Ovary (tissue), 9 donors: ENCODE results near the gene SOD3. TPM values are rescaled to one million over a fixed set of nuclear protein-coding genes. Genes with fewer than 3 reads are reported as not detected.

Experiments
- DNase-seq, 5 donors: peaks; one replicate each; pipeline ENCODE4 v3.0.0-alpha.2; 2019 to 2020
- H3K27ac ChIP-seq, 2 donors: fragments of 200-600 bp; one replicate each; pipeline versions ENCODE4 v1.5.1 to v1.8.0; 2019 to 2022
- H3K27me3 ChIP-seq: fragments of 200-600 bp; one replicate; pipeline ENCODE4 v1.8.0; 2022
- H3K36me3 ChIP-seq: fragments of 200-600 bp; sonication (generic); one replicate; pipeline ENCODE4 v1.5.1; 2019
- H3K4me1 ChIP-seq: one replicate; pipeline ENCODE4 v1.8.1; 2013; ENCODE audit warnings: mild to moderate bottlenecking, moderate library complexity; ENCODE audit not compliant: insufficient read depth
- H3K4me3 ChIP-seq: fragments of 200-600 bp; sonication (generic); one replicate; pipeline ENCODE4 v1.5.1; 2017
- H3K9me3 ChIP-seq, 2 donors: fragments of 200-600 bp in 1 of 2; sonication (generic) in 1 of 2; one replicate each; pipeline versions ENCODE4 v1.5.1 to v1.8.1; 2013 to 2019; ENCODE audit warnings: mild to moderate bottlenecking in 1 of 2, moderate library complexity in 1 of 2
- CTCF ChIP-seq, 3 donors: fragments of 450-650 bp in 2 of 3; fragments of 200-600 bp in 1 of 3; IDR thresholded peaks; one replicate each; pipeline versions ENCODE4 v1.5.1 to v1.8.0; 2016 to 2022; ENCODE audit warnings: antibody characterized with exemption in 3 of 3, mild to moderate bottlenecking in 1 of 3
- EP300 ChIP-seq: sonication (generic); formaldehyde crosslinking; IDR thresholded peaks from one replicate; pipeline ENCODE4 v1.6.1; 2017; ENCODE audit warnings: antibody characterized with exemption
- POLR2A ChIP-seq: fragments of 450-650 bp; IDR thresholded peaks from one replicate; pipeline ENCODE4 v1.6.1; 2017; ENCODE audit warnings: antibody characterized with exemption, mild to moderate bottlenecking, moderate library complexity
- WGBS, 3 donors: extraction: QIAGEN DNeasy Blood & Tissue Kit in 1 of 3; methylation state at CpG; one replicate each; pipeline versions ENCODE4 v1.1.5 to v1.1.7; 2013 to 2017; 5-methylcytosine and 5-hydroxymethylcytosine counted together
- intact Hi-C, 4 donors: fragments of 100-400 bp; cut with DNase I; formaldehyde crosslinking; loops; one replicate each; pipeline versions ENCODE4 v1.11.0 to v1.15.1; 2022 to 2023
- polyA plus RNA-seq, 2 donors: library from polyadenylated mRNA; stranded (reverse); fragments of 200-250 nt in 1 of 2; fragments of 350-450 nt in 1 of 2; fragmentation: Illumina TruSeq in 1 of 2; extraction: RNeasy Lipid Tissue Mini Kit (QIAGEN cat#74804) in 1 of 2; gene quantifications; one replicate each; pipeline ENCODE4 v1.2.3, GENCODE V29; 2013 to 2014
- total RNA-seq, 7 donors: library from RNA; depleted of rRNA in 2 of 7; stranded (reverse); fragments of >200 nt in 2 of 7; fragmentation: NEBNext Ultra II Directional in 3 of 7; extraction: Animal tissue kit (Norgen Biotek cat#: 25700) in 3 of 7; gene quantifications; one replicate each; pipeline versions ENCODE4 v1.1.0 to v1.2.4, GENCODE V29; 2016 to 2023
- donor health status: DM: no; HTN: no; CAD: no; lungs with moderate emphysema.
- donor health status: DM: no; HTN: no; CAD: no.
- donor health status: Bipolar disorder and iron deficiency.
- donor health status: DM: yes; HTN: yes; CAD: no.
- donor health status: DM: no; HTN: no; CAD: no.
- donor health status: DM: yes; HTN: yes; CAD: no.

The SOD3 gene
- total and polyA plus RNA-seq, 9 donors: 15.3 to 92.3 (median 33.0) TPM

DNA sequence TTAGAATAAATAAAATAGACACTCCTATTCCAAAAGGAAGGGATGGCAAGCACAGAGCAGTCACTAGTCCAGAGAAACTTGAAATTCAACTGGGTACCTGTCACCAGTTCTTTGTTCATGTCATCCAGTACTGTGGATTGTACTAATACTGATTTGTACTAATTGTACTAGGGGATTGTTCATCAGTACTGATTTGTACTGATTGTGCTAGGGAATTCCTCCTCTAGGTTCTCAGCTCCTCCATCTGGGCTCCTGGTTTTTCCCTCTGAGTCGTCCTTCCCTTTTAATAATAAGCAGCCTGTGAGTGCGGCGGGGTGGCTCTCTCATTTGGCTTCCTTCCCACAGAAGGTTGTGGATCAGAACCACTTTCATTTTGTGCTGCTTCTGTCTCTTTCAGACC, 31.0 kb upstream of the SOD3 start:
- Histone ChIP-seq H3K9me3 (no peaks in the 10 kb centered on the region), H3K27me3 (no peaks in the 10 kb centered on the region), H3K4me1 (no peaks in the 10 kb centered on the region), H3K27ac (no peak overlapping the region), H3K36me3 (no peaks in the 10 kb centered on the region), H3K4me3 (no peak overlapping the region)
- WGBS, 3 donors: 77 to 81% (median 78%) methylated on average over 3 of the region's 3 CpGs
- intact Hi-C loops: no loop called here
- TF ChIP-seq EP300 (no peak), POLR2A (no peak), CTCF (IDR thresholded peaks at IDR 0.05) (no peak)
- DNase-seq: no peak

GRCh38 chr4:24765376-24765988, 29.9 kb upstream of the SOD3 start:
- TF ChIP-seq EP300: no peak
- TF ChIP-seq CTCF (IDR thresholded peaks at IDR 0.05): no peak
- no peak for TF ChIP-seq POLR2A
- no peak overlapping the region for H3K4me3 ChIP-seq
- intact Hi-C loops: no loop called here
- no peaks in the 10 kb centered on the region for H3K4me1 ChIP-seq
- no peak for DNase-seq
- no peaks in the 10 kb centered on the region for H3K36me3 ChIP-seq
- WGBS, 3 donors: 74 to 85% (median 82%) methylated on average over 4 of the region's 4 CpGs
- H3K27ac ChIP-seq: no peak overlapping the region
- no peaks in the 10 kb centered on the region for H3K27me3 ChIP-seq
- no peaks in the 10 kb centered on the region for H3K9me3 ChIP-seq

DNA sequence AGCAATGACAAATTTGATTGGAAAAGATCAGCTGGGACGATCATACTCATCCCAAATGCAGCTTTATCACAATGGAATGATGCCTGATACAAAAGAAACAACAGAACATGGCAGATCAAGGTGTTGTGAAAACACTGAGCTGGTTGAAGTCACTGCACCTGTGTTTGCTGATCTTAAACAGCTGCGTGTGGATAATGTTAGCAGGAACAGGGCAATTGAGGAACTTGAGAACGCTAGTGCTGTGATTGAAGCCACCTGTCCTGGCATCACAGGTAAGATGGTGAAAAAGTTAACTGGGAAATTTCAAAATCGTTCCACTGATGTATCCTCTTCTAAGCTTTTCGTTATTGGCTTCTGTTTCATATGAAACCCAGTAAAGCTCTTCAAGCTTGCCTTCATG, 27.4 kb upstream of the SOD3 start:
- Histone ChIP-seq H3K27me3 (no peaks in the 10 kb centered on the region), H3K4me1 (peaks cover 1% of the 10 kb centered on the region), H3K36me3 (no peaks in the 10 kb centered on the region), H3K4me3 (no peak overlapping the region), H3K27ac (no peak overlapping the region), H3K9me3 (no peaks in the 10 kb centered on the region)
- DNase-seq: no peak
- 83 to 86% (median 85%) methylated on average over 5 of the region's 5 CpGs for WGBS, 3 donors
- TF ChIP-seq CTCF (IDR thresholded peaks at IDR 0.05): no peak
- no peak for TF ChIP-seq EP300
- TF ChIP-seq POLR2A: no peak
- intact Hi-C loops: no loop called here

GRCh38 chr4:24768604-24769003, 26.8 kb upstream of the SOD3 start:
- H3K4me1 ChIP-seq: peaks cover 1% of the 10 kb centered on the region
- no peaks in the 10 kb centered on the region for H3K27me3 ChIP-seq
- H3K9me3 ChIP-seq: no peaks in the 10 kb centered on the region
- no peak overlapping the region for H3K4me3 ChIP-seq
- H3K36me3 ChIP-seq: no peaks in the 10 kb centered on the region
- no peak overlapping the region for H3K27ac ChIP-seq
- TF ChIP-seq CTCF (IDR thresholded peaks at IDR 0.05) (no peak), EP300 (no peak), POLR2A (no peak)
- DNase-seq: no peak
- intact Hi-C loops: no loop called here
